Measurements from ENCODE around the gene DCPS. TPM values are rescaled to one million over a fixed set of nuclear protein-coding genes. Genes with fewer than 3 reads are reported as not detected.

The DCPS gene
- total RNA-seq, 6 experiments from 2014 or later = 19.0 to 26.6 (median 24.3) TPM

- no peak for DNase-seq
- H3K4me1 Mint-ChIP-seq (ENCODE audit: low read depth) = peaks cover 31% of the 10 kb centered on the region
- peak overlapping the region; percentile 45; the same call in 1 of the 2 replicates for H3K27ac Mint-ChIP-seq
- no peaks in the 10 kb centered on the region for H3K9me3 Mint-ChIP-seq
- no peaks in the 10 kb centered on the region; the same call in 1 of the 2 replicates for H3K27me3 Mint-ChIP-seq (ENCODE audit: insufficient read depth)
- peaks cover 8% of the 10 kb centered on the region for H3K36me3 Mint-ChIP-seq (ENCODE audit: low read depth)
- TF ChIP-seq CTCF (IDR thresholded peaks at IDR 0.05) = no peak
- H3K4me3 Mint-ChIP-seq = peak overlapping the region; percentile 16; the same call in 1 of the 2 replicates
These were observed 22.6 kb upstream of the DCPS start for GRCh38 chr11:126281245-126281644.

- Mint-ChIP-seq H3K4me3 (peak overlapping the region; percentile 90), H3K4me1 (ENCODE audit: low read depth) (peaks cover 31% of the 10 kb centered on the region), H3K27ac (peak overlapping the region; percentile 45; the same call in 1 of the 2 replicates), H3K9me3 (no peaks in the 10 kb centered on the region), H3K36me3 (ENCODE audit: low read depth) (peaks cover 8% of the 10 kb centered on the region), H3K27me3 (ENCODE audit: insufficient read depth) (no peaks in the 10 kb centered on the region; the same call in 1 of the 2 replicates)
- TF ChIP-seq CTCF (IDR thresholded peaks at IDR 0.05) = no peak
- no peak for DNase-seq
These were observed 22.1 kb upstream of the DCPS start for GRCh38 chr11:126281666-126282175.

GRCh38 chr11:126282361-126282735 lies 21.5 kb upstream of the DCPS start:
- Mint-ChIP-seq H3K27ac (peak overlapping the region; percentile 89), H3K9me3 (no peaks in the 10 kb centered on the region), H3K4me3 (peak overlapping the region; percentile 90), H3K36me3 (ENCODE audit: low read depth) (peaks cover 8% of the 10 kb centered on the region), H3K27me3 (ENCODE audit: insufficient read depth) (no peaks in the 10 kb centered on the region; the same call in 1 of the 2 replicates), H3K4me1 (ENCODE audit: low read depth) (peaks cover 31% of the 10 kb centered on the region)
- DNase-seq = peak; percentile 11
- TF ChIP-seq CTCF (IDR thresholded peaks at IDR 0.05) = no peak

GRCh38 chr11:126282736-126283591 lies 20.9 kb upstream of the DCPS start, which contains the start of gene TIRAP:
TSS of gene TIRAP (plus strand) at chr11:126283093. CDS start at chr11:126290895, 7,802 bp downstream.
- DNase-seq = peak; percentile 39
- no peaks in the 10 kb centered on the region for H3K9me3 Mint-ChIP-seq
- peak within 1 kb of the TSS; percentile 93 for H3K27ac Mint-ChIP-seq
- H3K4me3 Mint-ChIP-seq = peak within 1 kb of the TSS; percentile 91
- no peaks in the 10 kb centered on the region; the same call in 1 of the 2 replicates for H3K27me3 Mint-ChIP-seq (ENCODE audit: insufficient read depth)
- peaks cover 3% of the 10 kb centered on the region for H3K36me3 Mint-ChIP-seq (ENCODE audit: low read depth)
- peak; percentile 15; the same call in 1 of the 2 replicates for TF ChIP-seq CTCF (IDR thresholded peaks at IDR 0.05)
- H3K4me1 Mint-ChIP-seq (ENCODE audit: low read depth) = peaks cover 31% of the 10 kb centered on the region

GRCh38 chr11:126284829-126285228 lies 19.0 kb upstream of the DCPS start:
- Mint-ChIP-seq H3K27ac (peak overlapping the region; percentile 75), H3K27me3 (ENCODE audit: insufficient read depth) (no peaks in the 10 kb centered on the region; the same call in 1 of the 2 replicates), H3K4me3 (peak overlapping the region; percentile 68), H3K4me1 (ENCODE audit: low read depth) (peaks cover 31% of the 10 kb centered on the region), H3K36me3 (ENCODE audit: low read depth) (no peaks in the 10 kb centered on the region), H3K9me3 (no peaks in the 10 kb centered on the region)
- TF ChIP-seq CTCF (IDR thresholded peaks at IDR 0.05) = no peak
- DNase-seq = peak; percentile 96
